Measurements from ENCODE around the gene RPL38. TPM values are rescaled to one million over a fixed set of nuclear protein-coding genes. Genes with fewer than 3 reads are reported as not detected.

Gene RPL38
- total and polyA plus RNA-seq, 2 donors (not counting 1 experiment from before 2014, with no cell fraction given): 722 to 1,550 TPM

DNA sequence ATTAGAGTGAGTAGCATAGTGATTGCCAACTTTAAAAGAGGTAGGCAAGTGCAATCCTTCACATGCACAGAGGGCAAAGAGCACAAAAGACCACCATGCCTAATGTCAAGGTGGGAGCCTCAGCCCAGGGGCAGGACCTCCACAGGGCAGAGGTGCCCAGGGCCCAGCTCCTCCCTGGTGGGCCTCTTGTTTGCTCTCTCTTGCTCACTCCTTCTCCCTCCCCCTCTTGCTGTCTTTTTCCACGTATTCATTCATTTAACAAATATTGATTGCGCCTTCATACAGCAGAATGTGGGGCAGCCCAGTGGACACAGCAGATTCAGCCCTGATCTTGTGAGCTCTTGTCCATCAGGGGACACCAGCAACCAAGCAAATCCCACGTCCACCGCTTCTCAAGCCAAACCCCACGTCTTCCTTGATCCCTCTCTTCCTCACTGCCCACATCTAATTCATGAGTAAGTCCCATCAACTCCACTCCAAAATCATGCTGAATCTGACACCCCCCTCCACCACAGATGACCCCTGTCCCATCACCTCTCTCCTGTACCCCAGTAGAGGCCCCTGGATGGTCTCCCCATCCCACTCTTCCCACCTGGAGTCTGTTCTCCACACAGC is 44.1 kb upstream of the RPL38 start:
- Mint-ChIP-seq H3K9me3 (ENCODE audit: insufficient read depth) (no peaks in the 10 kb centered on the region), H3K27ac (no peak overlapping the region), H3K4me3 (no peak overlapping the region), H3K27me3 (peaks cover 37% of the 10 kb centered on the region), H3K4me1 (no peaks in the 10 kb centered on the region)
- WGBS (ENCODE audit: insufficient coverage): 80% methylated on average over 5 of the region's 5 CpGs
- H3K27ac ChIP-seq (ENCODE audit: low read length in 2 of 2): no peak overlapping the region
- H3K4me3 ChIP-seq (ENCODE audit: control extremely low read depth in 1 of 5, extremely low read depth in 1 of 5, insufficient read depth in 1 of 5, low read depth in 2 of 5, low read length in 4 of 5): no peak overlapping the region
- no peak overlapping the region for H3K9ac ChIP-seq (ENCODE audit: low read length)
- no peaks in the 10 kb centered on the region for H3K4me1 ChIP-seq (ENCODE audit: control insufficient read depth in 2 of 2, insufficient read depth in 2 of 2, low read length in 2 of 2)
- POLR2A ChIA-PET: no interaction called here
- no peaks in the 10 kb centered on the region for H3K36me3 ChIP-seq (replicated peaks in 1 of 2; ENCODE audit: control extremely low read depth in 1 of 2, control insufficient read depth in 1 of 2, extremely low read depth in 1 of 2, insufficient read depth in 2 of 2, low read length in 1 of 2)
- CTCF ChIA-PET: interaction anchor here (0.9 kb wide), 1 partner anchor 729 kb away, joined by 3 read pairs; no protein-coding TSS in a partner anchor
- no peaks in the 10 kb centered on the region for H3K79me2 ChIP-seq (ENCODE audit: control insufficient read depth, insufficient read depth, low read length)
- intact Hi-C loops (cut with micrococcal nuclease): no loop called here
- H3K27me3 ChIP-seq (replicated peaks in 1 of 4; ENCODE audit: control extremely low read depth in 1 of 4, control insufficient read depth in 3 of 4, insufficient read depth in 4 of 4, low read length in 3 of 4): peaks cover 0 to 10% (median under 1%) of the 10 kb centered on the region in 4 experiments
- TF ChIP-seq, protein P1, sequence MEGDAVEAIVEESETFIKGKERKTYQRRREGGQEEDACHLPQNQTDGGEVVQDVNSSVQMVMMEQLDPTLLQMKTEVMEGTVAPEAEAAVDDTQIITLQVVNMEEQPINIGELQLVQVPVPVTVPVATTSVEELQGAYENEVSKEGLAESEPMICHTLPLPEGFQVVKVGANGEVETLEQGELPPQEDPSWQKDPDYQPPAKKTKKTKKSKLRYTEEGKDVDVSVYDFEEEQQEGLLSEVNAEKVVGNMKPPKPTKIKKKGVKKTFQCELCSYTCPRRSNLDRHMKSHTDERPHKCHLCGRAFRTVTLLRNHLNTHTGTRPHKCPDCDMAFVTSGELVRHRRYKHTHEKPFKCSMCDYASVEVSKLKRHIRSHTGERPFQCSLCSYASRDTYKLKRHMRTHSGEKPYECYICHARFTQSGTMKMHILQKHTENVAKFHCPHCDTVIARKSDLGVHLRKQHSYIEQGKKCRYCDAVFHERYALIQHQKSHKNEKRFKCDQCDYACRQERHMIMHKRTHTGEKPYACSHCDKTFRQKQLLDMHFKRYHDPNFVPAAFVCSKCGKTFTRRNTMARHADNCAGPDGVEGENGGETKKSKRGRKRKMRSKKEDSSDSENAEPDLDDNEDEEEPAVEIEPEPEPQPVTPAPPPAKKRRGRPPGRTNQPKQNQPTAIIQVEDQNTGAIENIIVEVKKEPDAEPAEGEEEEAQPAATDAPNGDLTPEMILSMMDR (IDR thresholded peaks at IDR 0.05): no peak
- no peak for TF ChIP-seq EZH2 (IDR thresholded peaks at IDR 0.05; ENCODE audit: borderline replicate concordance, insufficient read depth, low read depth, low read length, poor library complexity, severe bottlenecking)
- ATAC-seq (ENCODE audit: low read depth) (no peak), DNase-seq (no peak)
- H2AFZ ChIP-seq (ENCODE audit: insufficient read depth, low read depth, low read length, poor library complexity, severe bottlenecking): no peak overlapping the region
- no peaks in the 10 kb centered on the region for H4K20me1 ChIP-seq (ENCODE audit: control insufficient read depth, insufficient read depth, low read length, poor library complexity, severe bottlenecking)
- H3K9me3 ChIP-seq (ENCODE audit: control extremely low read depth in 1 of 3, control insufficient read depth in 2 of 3, insufficient read depth in 1 of 3, low read length in 2 of 3): peaks cover 0 to 6% (median 0%) of the 10 kb centered on the region in 3 donors
- no peak overlapping the region for H3K4me2 ChIP-seq (replicated peaks; ENCODE audit: low read depth, low read length, poor library complexity, severe bottlenecking)

- TF ChIP-seq, protein P1 (IDR thresholded peaks at IDR 0.05): no peak
- no peak for TF ChIP-seq EZH2 (IDR thresholded peaks at IDR 0.05; ENCODE audit: borderline replicate concordance, insufficient read depth, low read depth, low read length, poor library complexity, severe bottlenecking)
- no peak for ATAC-seq (ENCODE audit: low read depth)
- H4K20me1 ChIP-seq (ENCODE audit: control insufficient read depth, insufficient read depth, low read length, poor library complexity, severe bottlenecking): no peaks in the 10 kb centered on the region
- H3K9ac ChIP-seq (ENCODE audit: low read length): no peak overlapping the region
- ChIA-PET POLR2A (no interaction called here), CTCF (no interaction called here)
- H3K27ac ChIP-seq (ENCODE audit: low read length in 2 of 2): no peak overlapping the region
- no peaks in the 10 kb centered on the region for H3K36me3 ChIP-seq (replicated peaks in 1 of 2; ENCODE audit: control extremely low read depth in 1 of 2, control insufficient read depth in 1 of 2, extremely low read depth in 1 of 2, insufficient read depth in 2 of 2, low read length in 1 of 2)
- H3K27ac Mint-ChIP-seq: no peak overlapping the region
- no peaks in the 10 kb centered on the region for H3K9me3 Mint-ChIP-seq (ENCODE audit: insufficient read depth)
- no peaks in the 10 kb centered on the region for H3K4me1 ChIP-seq (ENCODE audit: control insufficient read depth in 2 of 2, insufficient read depth in 2 of 2, low read length in 2 of 2)
- H3K9me3 ChIP-seq (ENCODE audit: control extremely low read depth in 1 of 3, control insufficient read depth in 2 of 3, insufficient read depth in 1 of 3, low read length in 2 of 3): peaks cover 0 to 6% (median 0%) of the 10 kb centered on the region in 3 donors
- no peak overlapping the region for H3K4me3 Mint-ChIP-seq
- no peak overlapping the region for H2AFZ ChIP-seq (ENCODE audit: insufficient read depth, low read depth, low read length, poor library complexity, severe bottlenecking)
- no peaks in the 10 kb centered on the region for H3K79me2 ChIP-seq (ENCODE audit: control insufficient read depth, insufficient read depth, low read length)
- H3K4me3 ChIP-seq (ENCODE audit: control extremely low read depth in 1 of 5, extremely low read depth in 1 of 5, insufficient read depth in 1 of 5, low read depth in 2 of 5, low read length in 4 of 5): no peak overlapping the region
- peaks cover 0 to 7% (median 2%) of the 10 kb centered on the region in 4 experiments for H3K27me3 ChIP-seq (replicated peaks in 1 of 4; ENCODE audit: control extremely low read depth in 1 of 4, control insufficient read depth in 3 of 4, insufficient read depth in 4 of 4, low read length in 3 of 4)
- H3K4me1 Mint-ChIP-seq: peaks cover 2% of the 10 kb centered on the region
- no peak for DNase-seq
- intact Hi-C loops (cut with micrococcal nuclease): no loop called here
- no peak overlapping the region for H3K4me2 ChIP-seq (replicated peaks; ENCODE audit: low read depth, low read length, poor library complexity, severe bottlenecking)
- H3K27me3 Mint-ChIP-seq: peaks cover 30% of the 10 kb centered on the region
- WGBS (ENCODE audit: insufficient coverage): 80% methylated on average over 23 of the region's 23 CpGs
Measured at GRCh38 chr17:74160656-74161502, 42.6 kb upstream of the RPL38 start.
